HL-60 (cell line): ENCODE results near the gene CD14.
"Not testable (repeated sequence)": the region's sequence is repeated elsewhere in the genome, so short reads cannot be mapped to it uniquely, and the experiment has no call there.

Source experiments
- CTCF ChIP-seq: IDR thresholded peaks from one replicate; pipeline ENCODE4 v1.5.1; 2011; ENCODE audit warnings: low read length, control low read depth, inconsistent platforms; ENCODE audit not compliant: insufficient read depth
- POLR2AphosphoS5 ChIP-seq: IDR thresholded peaks from 2 replicates; pipeline ENCODE4 v1.6.1; 2012; ENCODE audit warnings: low read depth
- TF ChIP-seq, protein P1 (sequence below): IDR thresholded peaks from 2 replicates; pipeline ENCODE4 v1.6.1; 2012; ENCODE audit warnings: low read depth; ENCODE audit not compliant: insufficient replicate concordance

- not testable (repeated sequence) for TF ChIP-seq POLR2AphosphoS5, CTCF
- TF ChIP-seq, protein P1, sequence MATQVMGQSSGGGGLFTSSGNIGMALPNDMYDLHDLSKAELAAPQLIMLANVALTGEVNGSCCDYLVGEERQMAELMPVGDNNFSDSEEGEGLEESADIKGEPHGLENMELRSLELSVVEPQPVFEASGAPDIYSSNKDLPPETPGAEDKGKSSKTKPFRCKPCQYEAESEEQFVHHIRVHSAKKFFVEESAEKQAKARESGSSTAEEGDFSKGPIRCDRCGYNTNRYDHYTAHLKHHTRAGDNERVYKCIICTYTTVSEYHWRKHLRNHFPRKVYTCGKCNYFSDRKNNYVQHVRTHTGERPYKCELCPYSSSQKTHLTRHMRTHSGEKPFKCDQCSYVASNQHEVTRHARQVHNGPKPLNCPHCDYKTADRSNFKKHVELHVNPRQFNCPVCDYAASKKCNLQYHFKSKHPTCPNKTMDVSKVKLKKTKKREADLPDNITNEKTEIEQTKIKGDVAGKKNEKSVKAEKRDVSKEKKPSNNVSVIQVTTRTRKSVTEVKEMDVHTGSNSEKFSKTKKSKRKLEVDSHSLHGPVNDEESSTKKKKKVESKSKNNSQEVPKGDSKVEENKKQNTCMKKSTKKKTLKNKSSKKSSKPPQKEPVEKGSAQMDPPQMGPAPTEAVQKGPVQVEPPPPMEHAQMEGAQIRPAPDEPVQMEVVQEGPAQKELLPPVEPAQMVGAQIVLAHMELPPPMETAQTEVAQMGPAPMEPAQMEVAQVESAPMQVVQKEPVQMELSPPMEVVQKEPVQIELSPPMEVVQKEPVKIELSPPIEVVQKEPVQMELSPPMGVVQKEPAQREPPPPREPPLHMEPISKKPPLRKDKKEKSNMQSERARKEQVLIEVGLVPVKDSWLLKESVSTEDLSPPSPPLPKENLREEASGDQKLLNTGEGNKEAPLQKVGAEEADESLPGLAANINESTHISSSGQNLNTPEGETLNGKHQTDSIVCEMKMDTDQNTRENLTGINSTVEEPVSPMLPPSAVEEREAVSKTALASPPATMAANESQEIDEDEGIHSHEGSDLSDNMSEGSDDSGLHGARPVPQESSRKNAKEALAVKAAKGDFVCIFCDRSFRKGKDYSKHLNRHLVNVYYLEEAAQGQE, result not testable (repeated sequence)
Measured at GRCh38 chr5:140624886-140625285, 8.1 kb downstream of the CD14 start.
